ENCODE measurements around the gene TAC4.

GRCh38 chr17:49870298-49870697 lies 22.4 kb upstream of the TAC4 start:
- TF ChIP-seq EZH2 (IDR thresholded peaks at IDR 0.05; ENCODE audit: borderline replicate concordance, low read depth, low read length, severe bottlenecking): no peak
- no peak for TF ChIP-seq CTCF (IDR thresholded peaks at IDR 0.05; ENCODE audit: extremely low read depth in 1 of 2, insufficient read depth in 1 of 2, low read depth in 1 of 2, low read length in 2 of 2)
- TF ChIP-seq POLR2A (IDR thresholded peaks at IDR 0.05; ENCODE audit: low read depth, low read length): no peak
- no peak for TF ChIP-seq MAX (IDR thresholded peaks at IDR 0.05; ENCODE audit: insufficient read depth, insufficient read length)
